Left renal pelvis (tissue), 4 donors: Measurements from ENCODE around the gene DSN1. TPM values are rescaled to one million over a fixed set of nuclear protein-coding genes. Genes with fewer than 3 reads are reported as not detected.
"Not testable (repeated sequence)": the region's sequence is repeated elsewhere in the genome, so short reads cannot be mapped to it uniquely, and the experiment has no call there.

Experiments used
- DNase-seq, 4 donors: peaks; one replicate each; pipeline ENCODE4 v3.0.0-alpha.2; 2013; ENCODE audit warnings: low read depth in 4 of 4, low spot score in 3 of 4
- polyA plus RNA-seq, 4 donors: library from polyadenylated mRNA; unstranded; fragments of 120-200 nt; gene quantifications; one replicate each; pipeline ENCODE4 v1.2.1, GENCODE V29; 2013; ENCODE audit not compliant: insufficient read length in 4 of 4

The DSN1 gene
- polyA plus RNA-seq, result 10 to 100 TPM; 18.7 to 21.3 (median 19.9) TPM

GRCh38 chr20:36773597-36774390 is at the start of gene DSN1:
TSS of gene DSN1 (minus strand) at chr20:36773763. CDS start at chr20:36771458, 2,305 bp downstream.
- DNase-seq, result peak; percentile 90 to 94 (median 94)

- DNase-seq, result no peak
These were observed 49.6 kb upstream of the DSN1 start for GRCh38 chr20:36823121-36823520.

- no peak for DNase-seq
These were observed 48.4 kb upstream of the DSN1 start for GRCh38 chr20:36821964-36822437.

GRCh38 chr20:36820928-36821327 is 47.4 kb upstream of the DSN1 start:
- DNase-seq, result no peak

- no peak for DNase-seq
These were observed 46.5 kb upstream of the DSN1 start for GRCh38 chr20:36820073-36820472.

GRCh38 chr20:36819659-36820058 is 46.1 kb upstream of the DSN1 start:
- no peak for DNase-seq

- DNase-seq, result no peak
These were observed 45.3 kb upstream of the DSN1 start for GRCh38 chr20:36818861-36819260.

- DNase-seq, result no peak
These were observed 44.6 kb upstream of the DSN1 start for GRCh38 chr20:36818185-36818584.

GRCh38 chr20:36817496-36817895 is 43.9 kb upstream of the DSN1 start:
- DNase-seq, result no peak

GRCh38 chr20:36815454-36816091 is 42.0 kb upstream of the DSN1 start:
- no peak for DNase-seq

- no peak for DNase-seq
These were observed 39.3 kb upstream of the DSN1 start for GRCh38 chr20:36812594-36813463.

- DNase-seq, result no peak
These were observed 35.0 kb upstream of the DSN1 start for GRCh38 chr20:36808317-36809257.

- DNase-seq, result no peak
These were observed 32.5 kb upstream of the DSN1 start for GRCh38 chr20:36806049-36806448.

GRCh38 chr20:36805396-36805795 is 31.8 kb upstream of the DSN1 start:
- no peak for DNase-seq

GRCh38 chr20:36804425-36804824 is 30.9 kb upstream of the DSN1 start:
- DNase-seq, result no peak

- DNase-seq, result no peak
These were observed 29.0 kb upstream of the DSN1 start for GRCh38 chr20:36802326-36803222.

GRCh38 chr20:36800410-36800809 is 26.8 kb upstream of the DSN1 start:
- DNase-seq, result no peak

- DNase-seq, result not testable (repeated sequence)
These were observed 25.8 kb upstream of the DSN1 start for GRCh38 chr20:36799313-36799712.

GRCh38 chr20:36796875-36797274 is 23.3 kb upstream of the DSN1 start:
- DNase-seq, result no peak
